Adipose tissue (tissue), 3 donors: ENCODE results near the gene ARID1B. TPM values are rescaled to one million over a fixed set of nuclear protein-coding genes. Genes with fewer than 3 reads are reported as not detected.

ENCODE experiments used
- H3K27ac ChIP-seq: one replicate; pipeline ENCODE4 v1.5.1; 2013; ENCODE audit warnings: low read depth, low read length
- WGBS, 3 donors: extraction: QIAGEN DNeasy Blood & Tissue Kit; methylation state at CpG; one replicate each; pipeline ENCODE4 v1.1.7; 2013; 5-methylcytosine and 5-hydroxymethylcytosine counted together
- polyA plus RNA-seq, 3 donors: library from polyadenylated mRNA; stranded (reverse); fragments of 200-250 nt; gene quantifications; one replicate each; pipeline ENCODE4 v1.2.3, GENCODE V29; 2013
- donor health status: healthy with polysubstance abuse.
- donor health status: Bipolar disorder and iron deficiency.
- donor health status: healthy.

The ARID1B gene
- polyA plus RNA-seq, 3 donors, result 14.0 to 29.2 (median 21.9) TPM

DNA sequence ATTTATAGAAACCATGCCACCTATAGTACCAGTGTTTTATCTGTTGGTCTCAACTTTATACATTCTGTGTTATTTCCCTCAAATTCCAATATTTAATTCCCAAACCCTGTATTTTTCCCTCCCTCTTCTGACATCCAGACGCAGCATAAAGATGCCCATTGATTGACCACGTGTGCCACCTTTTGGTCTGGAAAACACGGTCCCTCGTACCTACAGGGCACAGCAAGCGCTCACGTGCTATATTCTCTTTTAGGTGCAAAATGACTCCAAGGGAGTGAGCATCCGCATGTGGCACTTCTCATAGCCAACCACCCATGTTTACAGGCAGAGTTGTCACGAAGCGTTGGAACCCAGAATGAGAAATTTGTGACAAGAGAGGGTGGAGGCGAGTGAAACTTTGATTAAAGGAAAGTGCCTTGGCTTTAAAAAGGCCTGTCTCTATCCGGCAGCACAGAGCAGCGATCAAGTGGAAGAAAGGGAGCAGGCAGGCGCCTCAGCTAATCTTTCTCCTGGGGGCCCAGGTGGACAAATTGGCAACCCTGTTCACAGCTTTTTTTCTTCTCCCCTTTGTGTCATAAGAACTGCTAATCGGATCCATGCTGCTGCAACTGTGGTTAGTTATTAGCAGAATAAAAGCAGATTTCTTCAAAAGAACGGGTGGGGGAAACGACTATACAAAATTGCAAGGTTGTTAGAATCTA, 320.2 kb downstream of the ARID1B start:
- WGBS, 3 donors, result 41 to 91% (median 91%) methylated on average over 16 of the region's 16 CpGs
- H3K27ac ChIP-seq, result no peak overlapping the region

DNA sequence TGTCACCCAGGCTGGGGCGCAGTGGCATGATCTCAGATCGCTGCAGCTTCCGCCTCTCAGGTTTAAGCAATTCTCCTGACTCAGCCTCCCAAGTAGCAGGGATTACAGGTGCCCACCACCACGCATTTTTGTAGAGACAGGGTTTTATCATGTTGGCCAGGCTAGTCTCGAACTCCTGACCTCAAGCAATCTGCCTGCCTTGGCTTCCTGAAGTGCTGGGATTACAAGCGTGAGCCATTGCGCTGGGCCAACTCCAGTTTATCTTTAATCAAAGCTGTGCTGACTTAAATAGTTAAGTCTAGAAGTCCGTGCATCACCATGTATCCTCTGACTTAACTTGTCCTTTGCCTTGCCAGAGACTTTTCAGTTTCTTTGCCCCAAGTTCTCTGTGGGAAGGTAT, 321.8 kb downstream of the ARID1B start:
- WGBS, 3 donors, result 91 to 97% (median 92%) methylated on average over 8 of the region's 8 CpGs
- H3K27ac ChIP-seq, result no peak overlapping the region

DNA sequence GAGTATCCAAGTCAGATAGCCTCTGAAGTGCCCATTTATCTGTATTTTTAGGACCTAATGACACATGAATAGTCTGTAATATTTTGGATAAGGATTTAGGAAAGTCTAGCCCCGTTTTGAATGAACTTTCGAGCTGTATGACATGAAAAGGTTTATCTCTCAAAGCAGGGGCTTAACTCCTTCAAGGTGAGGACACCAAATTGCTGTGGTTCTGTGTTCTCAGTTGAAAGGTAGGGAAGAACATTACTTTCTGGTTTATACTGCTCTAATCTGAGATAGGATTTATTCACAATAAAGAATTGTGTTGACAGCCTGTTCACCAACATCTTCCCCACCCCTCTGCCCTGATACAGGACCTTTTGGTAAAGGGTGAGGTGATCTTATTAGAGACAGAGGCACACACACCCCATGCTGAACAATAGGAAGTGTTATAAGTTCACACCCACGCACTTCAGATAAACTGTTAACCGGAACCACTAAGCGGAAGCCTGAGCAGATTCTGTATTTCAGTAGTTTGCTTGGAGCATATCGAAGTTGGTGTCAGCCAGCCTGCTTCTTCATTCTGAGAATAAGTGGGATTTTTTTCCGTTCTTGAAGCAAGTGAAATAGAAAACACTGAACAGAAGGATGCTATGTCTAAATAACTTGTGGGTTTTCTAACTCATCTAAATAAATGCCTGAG, 322.9 kb downstream of the ARID1B start:
- no peak overlapping the region for H3K27ac ChIP-seq
- 55 to 78% (median 60%) methylated on average over 7 of the region's 7 CpGs for WGBS, 3 donors

DNA sequence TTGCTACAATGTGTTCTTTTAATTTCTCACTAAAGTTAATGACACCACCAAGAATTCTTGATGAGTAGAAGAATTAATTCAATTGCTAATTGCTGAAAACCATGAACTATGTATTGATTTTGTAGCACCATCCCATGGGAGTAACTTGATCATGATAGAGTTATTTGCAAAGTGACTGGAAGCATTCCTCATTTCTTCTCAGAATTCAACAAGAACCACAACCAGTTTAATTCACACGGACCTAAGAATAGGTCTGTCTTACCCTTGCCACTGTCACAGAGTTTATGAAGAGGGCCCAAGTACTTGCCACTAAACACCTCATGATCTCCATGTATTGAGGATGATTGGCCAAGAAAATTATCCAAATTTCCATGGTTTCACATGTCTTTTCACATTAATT, 324.0 kb downstream of the ARID1B start:
- WGBS, 3 donors, result 40 to 86% (median 81%) methylated on average over 1 of the region's 1 CpG
- H3K27ac ChIP-seq, result no peak overlapping the region

DNA sequence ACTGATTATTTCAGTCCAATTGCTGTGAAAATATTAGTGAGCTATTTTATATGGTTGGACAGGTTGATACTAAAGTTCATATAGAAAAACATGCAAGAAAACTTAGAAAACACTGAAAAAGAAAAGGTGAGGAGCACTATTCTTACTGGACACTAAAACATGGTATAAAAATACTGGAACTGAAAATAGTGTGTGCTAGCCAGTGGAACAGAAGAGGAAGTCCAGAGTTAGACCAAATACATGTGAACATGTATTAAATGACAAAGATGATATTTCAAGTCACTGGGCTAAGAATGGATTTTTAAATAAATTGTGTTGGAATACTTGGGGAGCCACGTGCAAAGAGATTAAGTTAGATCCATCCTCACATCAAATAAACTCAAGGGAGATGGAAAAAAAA, 327.6 kb downstream of the ARID1B start:
- no peak overlapping the region for H3K27ac ChIP-seq
- WGBS, 3 donors, result 88 to 97% (median 90%) methylated on average over 1 of the region's 1 CpG

DNA sequence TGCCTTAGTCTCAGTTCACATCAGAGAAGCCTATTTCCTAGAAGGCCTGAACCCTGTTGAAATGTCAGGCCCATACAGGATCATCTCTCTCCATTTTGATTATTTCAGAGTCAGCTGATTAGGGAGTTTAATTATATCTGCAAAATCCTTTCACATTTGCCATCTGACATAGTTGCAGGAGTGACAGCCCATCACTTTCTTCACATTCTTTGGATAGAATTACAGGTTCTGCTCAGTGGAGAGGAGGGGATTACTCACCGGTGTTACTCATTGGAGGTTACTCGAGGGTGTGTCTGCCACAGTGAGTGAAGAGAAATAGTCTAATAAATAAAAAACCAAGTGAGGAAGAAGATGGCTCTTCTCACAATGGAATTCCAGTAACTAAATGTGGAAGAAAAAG, 329.3 kb downstream of the ARID1B start:
- H3K27ac ChIP-seq, result no peak overlapping the region
- WGBS, 3 donors, result 84 to 88% (median 87%) methylated on average over 2 of the region's 2 CpGs

DNA sequence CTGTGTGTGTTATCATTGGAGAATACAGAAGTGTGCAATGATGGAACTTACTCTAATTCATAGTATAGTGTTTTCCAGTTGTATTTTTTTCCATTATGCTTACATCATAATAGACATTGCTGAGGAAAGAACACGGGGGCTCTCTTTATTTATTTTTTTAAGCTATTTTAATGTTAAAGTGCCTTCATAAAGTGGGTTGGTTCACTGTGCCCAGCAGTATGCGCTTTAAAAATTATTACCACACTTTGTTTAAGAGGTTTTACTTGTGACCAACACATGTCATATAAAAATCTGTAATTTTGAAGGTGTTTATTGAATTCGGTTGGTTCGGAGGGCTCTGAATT, 330.4 kb downstream of the ARID1B start:
- H3K27ac ChIP-seq, result no peak overlapping the region
- WGBS, 3 donors, result 72 to 93% (median 76%) methylated on average over 4 of the region's 4 CpGs

DNA sequence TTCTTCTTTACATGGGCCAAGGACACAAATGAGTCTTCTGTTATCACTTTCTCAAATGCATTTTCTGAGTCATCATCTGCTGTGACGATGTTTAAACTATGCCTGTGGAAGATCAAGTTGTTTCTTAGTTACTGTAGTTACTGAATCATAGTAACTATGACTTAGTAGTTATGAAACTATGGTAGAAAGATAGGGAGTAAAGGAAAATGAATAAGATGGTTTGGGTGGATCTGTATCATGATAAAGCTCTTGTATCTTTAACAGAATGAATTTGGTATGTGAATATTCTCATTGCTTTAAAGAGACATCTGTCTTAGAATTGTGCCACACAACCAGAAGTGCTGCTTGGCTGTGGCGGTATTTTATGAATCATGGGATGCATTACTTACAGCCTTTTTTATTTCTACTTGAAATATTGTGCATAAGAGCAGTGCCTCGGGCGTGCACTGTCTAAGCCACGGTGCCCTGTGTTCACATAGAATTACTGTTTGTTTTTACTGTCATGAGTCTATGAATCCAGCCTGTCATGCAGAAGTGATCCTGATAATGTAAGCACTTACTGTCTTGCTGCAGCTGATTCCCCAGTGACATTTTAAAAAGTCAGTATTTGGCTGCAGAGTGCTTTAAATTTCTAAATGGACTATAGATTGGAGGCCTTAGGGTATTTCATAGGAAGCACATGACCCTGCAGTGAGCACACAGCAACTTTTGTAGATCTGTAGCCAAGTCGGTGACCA, 330.9 kb downstream of the ARID1B start:
- WGBS, 3 donors, result 53 to 60% (median 57%) methylated on average over 6 of the region's 6 CpGs
- H3K27ac ChIP-seq, result no peak overlapping the region

DNA sequence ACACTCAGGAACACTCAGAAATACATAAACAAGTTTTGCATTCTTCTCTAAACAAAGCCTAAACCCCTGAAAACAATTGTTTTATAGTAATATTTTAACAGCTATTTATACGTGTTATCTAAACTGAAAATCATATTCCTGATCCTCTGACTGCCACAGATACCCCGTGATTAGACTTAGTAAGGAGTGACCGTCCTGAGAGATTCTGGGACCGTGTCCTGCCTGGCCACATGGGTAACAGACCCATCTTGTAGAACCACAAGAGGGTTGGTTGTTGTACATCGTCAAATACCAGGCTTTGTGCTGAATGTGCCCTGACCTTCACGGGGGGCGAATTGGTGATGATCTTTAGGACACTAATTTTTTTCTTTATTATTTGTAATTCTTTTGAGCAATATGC, 331.7 kb downstream of the ARID1B start:
- WGBS, 3 donors, result 86 to 87% (median 87%) methylated on average over 7 of the region's 7 CpGs
- no peak overlapping the region for H3K27ac ChIP-seq

DNA sequence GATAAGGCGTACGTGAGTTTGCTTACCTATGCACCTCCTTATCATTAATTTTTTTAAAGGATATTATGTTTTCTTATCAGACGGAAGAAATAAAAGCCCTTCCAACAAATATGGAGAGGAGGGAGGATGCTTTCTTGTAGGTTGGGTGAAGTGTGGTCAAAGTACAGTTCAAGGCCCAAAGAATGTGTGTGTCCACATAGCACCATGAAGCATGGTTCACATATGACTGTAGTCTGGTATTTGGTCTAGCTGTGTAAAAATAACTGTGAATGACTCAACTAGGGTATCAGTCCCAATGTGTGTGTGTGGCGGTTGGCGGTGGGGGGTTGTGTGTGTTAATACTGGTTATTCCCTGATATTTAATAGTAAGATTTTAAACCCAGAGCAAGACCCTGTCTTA, 333.4 kb downstream of the ARID1B start:
- H3K27ac ChIP-seq, result no peak overlapping the region
- 89 to 96% (median 94%) methylated on average over 5 of the region's 5 CpGs for WGBS, 3 donors

DNA sequence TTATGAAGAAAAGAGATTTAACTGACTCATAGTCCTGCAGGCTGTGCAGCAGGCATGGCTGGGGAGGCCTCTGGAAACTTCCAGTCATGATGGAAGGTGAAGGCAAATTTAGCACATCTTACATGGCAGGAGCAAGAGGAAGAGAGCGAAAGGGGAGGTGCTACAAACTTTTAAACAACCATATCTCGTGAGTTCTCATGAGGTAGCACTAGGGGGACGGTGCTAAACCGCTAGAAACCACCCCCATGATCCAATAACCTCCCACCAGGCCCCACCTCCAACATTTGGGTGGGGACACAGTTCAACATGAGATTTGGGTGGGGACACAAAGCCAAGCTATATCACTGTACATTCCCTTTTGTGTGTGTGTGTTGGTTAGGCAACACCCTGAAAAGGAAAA, 336.2 kb downstream of the ARID1B start:
- WGBS, 3 donors, result 98 to 100% (median 100%) methylated on average over 4 of the region's 4 CpGs
- no peak overlapping the region for H3K27ac ChIP-seq

DNA sequence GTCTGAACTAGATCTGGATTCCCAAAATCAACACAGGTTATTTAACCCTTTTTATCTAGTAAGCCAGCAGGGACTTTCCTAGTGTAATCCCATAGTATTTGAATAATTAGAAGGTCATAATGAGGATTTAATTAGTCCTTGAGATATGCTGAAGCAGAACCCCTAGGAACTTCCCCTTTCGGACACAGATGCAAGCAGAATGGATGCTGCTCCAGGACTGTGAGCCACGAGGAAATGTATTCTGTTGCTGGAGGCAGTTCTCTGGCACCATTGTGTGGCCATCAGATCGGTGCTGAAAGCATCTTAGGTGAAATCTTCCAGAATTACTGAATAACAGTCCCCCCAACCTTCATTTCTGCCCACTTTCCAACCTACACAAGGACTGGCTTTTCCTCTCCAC, 339.2 kb downstream of the ARID1B start:
- H3K27ac ChIP-seq, result no peak overlapping the region
- 51 to 68% (median 67%) methylated on average over 3 of the region's 3 CpGs for WGBS, 3 donors

DNA sequence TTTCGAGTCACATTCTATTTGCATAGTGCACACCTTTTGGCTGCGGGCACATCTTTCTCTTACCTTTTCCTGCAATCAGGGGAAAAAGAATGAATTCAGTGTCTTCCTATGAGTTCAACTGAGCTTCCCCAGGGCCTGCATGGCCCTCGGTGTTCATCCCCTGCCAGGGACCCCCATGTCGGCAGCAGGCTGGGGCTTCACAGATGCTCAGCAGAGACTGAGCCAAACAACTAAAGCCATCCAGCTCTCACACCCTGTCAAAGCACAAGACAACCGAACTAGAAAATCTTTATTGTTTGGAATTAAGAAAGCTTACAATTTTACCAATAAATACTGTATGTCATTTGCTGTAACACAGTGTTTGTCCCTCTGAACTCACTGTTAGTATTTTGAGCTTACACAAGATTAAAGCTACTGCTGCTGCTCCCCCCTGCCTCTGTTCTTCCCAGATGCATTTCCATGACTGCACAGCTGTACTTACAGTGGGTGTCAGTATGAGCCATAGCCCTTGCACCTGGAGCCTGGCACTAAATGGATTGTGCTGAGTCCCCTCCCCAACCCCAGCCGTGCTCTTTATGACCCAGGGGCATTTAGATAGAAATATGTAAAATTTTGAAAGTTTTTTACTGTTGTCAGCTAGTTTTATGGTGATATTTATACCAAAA, 340.4 kb downstream of the ARID1B start:
- 78 to 89% (median 89%) methylated on average over 6 of the region's 6 CpGs for WGBS, 3 donors
- H3K27ac ChIP-seq, result no peak overlapping the region

DNA sequence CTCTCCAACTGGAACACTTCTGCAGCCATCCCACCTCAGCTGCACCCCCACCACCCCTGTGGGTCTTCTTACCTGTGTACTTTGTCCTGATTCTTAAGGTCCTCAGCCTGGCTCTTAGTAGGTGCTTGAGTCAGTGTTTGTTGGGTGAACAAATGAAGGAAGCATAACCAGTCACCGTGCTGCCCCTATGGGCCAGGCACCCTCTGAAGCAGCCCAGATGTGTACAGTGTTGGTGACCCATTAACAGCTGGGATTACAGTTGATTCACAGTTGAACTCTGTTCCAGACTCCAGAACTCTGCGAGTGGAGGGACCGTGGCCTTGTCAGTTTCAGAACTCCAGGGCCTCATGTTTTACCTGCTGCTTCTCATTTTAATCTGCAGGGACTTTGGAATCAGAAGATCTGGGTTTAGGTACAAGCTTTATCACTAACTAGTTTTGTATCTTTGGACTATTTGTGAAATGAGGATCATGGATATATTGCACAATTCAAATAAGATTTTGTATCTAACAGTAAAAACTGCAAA, 342.4 kb downstream of the ARID1B start:
- 63 to 99% (median 91%) methylated on average over 3 of the region's 3 CpGs for WGBS, 3 donors
- no peak overlapping the region for H3K27ac ChIP-seq

DNA sequence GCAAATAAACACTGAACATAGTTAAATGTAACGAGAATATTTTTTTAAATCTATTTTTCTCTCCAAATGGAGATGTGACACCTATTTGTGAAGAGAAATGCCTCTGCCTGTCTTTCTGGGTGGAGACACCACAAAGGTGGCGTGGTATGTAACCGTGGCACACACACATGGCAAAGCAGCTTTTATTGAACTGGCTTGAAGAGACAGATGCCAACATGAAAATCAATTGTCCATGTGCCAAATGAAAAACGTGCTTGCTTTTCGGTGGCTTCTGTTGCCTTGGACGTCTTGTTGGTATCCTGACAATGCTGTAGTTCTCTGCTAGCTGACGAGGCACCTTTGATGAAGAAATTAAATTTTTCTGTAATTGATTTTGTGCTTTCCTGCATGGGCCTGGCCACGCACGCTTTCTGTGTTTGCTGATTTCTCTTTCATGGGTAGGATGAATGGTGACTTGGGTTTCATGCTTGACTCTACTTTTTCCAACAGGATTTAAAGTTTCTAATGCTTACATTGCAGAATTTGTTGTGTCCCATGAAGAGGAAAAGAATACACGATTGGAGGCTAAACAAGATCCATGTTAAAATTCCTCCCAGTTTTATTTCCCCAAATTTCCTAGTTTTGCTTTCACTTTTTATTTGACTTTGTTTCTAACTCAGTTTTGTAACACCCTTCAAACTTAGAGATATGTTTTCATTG, 343.5 kb downstream of the ARID1B start:
- WGBS, 3 donors, result 74 to 88% (median 83%) methylated on average over 10 of the region's 10 CpGs
- no peak overlapping the region for H3K27ac ChIP-seq

DNA sequence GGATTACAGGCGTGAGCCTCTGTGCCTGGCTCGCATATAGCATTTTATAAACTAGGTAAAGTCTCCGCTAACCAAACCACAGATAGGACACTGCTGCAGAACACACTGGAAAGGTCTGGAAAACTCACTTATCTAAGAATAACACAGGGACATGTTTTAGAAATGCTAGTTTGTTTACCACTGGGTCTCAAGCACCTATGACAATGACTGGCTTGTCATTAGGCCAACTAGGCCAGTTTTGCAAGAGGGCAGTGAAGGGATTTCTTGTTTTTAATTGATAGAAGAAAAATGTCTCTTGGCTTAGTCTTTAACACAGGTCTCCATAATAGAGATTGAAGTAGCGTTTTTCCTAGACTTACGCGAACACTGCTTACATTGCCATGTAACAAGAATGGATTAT, 344.7 kb downstream of the ARID1B start:
- no peak overlapping the region for H3K27ac ChIP-seq
- 85 to 96% (median 94%) methylated on average over 6 of the region's 6 CpGs for WGBS, 3 donors

DNA sequence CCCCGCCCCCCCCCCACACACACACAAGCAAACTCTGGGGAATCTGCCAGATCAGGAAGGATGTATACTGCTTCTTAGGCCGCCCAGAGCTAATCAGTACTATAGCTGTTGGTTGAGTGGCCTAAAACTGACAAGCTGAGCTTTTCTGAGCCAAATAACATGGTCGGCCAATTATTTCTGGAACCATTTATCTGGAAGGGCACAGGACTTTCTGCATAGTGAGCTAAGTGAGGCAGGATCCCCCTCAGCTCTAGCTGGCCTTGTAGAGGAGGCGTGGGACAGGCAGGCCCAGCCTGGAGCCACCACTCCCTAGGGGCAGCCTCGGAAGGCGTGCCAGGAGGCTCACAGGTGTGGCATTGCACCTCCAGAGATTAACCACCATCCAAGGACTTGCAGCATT, 346.1 kb downstream of the ARID1B start:
- no peak overlapping the region for H3K27ac ChIP-seq
- 77 to 86% (median 81%) methylated on average over 6 of the region's 6 CpGs for WGBS, 3 donors

DNA sequence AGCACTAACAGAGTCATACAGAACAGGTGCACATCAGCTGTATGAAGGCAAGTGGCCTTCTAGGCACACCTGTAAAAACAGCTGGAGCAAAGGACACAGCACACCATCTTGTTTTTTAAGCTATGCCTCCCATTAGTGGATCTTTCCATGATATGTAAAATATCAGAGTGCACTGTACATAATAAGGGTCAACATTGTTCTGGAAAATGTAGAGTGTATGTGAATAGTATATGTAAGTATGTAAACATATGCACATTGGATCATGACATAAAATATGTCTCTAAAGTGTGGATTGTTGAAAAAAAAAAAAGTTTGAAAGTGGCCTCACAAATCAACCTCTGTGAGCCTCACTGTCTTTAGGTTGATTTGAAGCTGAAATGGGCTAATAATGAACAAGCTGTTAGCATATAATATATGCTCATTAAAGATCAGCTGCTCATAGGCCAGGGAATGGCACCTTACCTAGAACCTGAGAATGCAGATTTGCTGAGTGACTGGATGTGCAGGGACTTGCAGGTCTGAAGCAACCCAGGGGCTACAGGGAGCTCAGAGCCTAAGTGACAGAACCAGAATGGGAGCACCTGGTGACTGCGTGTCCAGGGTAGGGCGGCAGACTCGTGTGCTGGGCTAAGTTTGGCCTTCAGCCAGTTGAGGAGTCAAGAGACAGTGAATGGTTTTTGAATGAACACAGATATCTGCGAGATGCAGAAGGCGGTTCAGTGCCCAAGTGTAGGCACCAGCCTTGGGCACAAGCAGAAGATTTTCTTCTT, 347.5 kb downstream of the ARID1B start:
- WGBS, 3 donors, result 88 to 89% (median 89%) methylated on average over 5 of the region's 5 CpGs
- no peak overlapping the region for H3K27ac ChIP-seq
